ENCODE measurements around the gene ZNF646. TPM values are rescaled to one million over a fixed set of nuclear protein-coding genes. Genes with fewer than 3 reads are reported as not detected.

The ZNF646 gene
- total RNA-seq, 2 donors from 2014 or later = 23.0 to 24.1 TPM

DNA sequence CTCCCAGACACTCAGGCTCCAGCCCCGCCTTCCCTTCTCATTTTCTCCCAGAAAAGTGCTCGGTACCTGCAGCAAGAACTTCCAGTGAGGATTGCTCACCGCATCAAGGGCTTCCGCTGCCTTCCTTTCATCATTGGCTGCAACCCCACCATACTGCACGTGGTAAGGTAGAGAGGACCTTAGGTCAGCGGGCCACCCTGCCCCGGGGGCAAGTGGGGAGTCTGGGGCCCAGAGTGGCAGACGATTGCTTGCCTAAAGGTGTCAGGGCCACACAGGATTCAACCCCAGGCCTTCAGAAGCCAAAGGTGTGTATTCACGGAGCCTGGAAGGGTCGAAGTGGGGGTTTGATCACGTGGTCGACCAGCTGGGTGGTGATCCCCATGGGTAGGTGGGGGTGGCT, 35.4 kb downstream of the ZNF646 start:
- Mint-ChIP-seq H3K27ac (peak overlapping the region; percentile 10), H3K4me3 (peak overlapping the region; percentile 66 to 82), H3K27me3 (ENCODE audit: low read depth) (no peaks in the 10 kb centered on the region), H3K36me3 (ENCODE audit: insufficient read depth in 2 of 2) (no peaks in the 10 kb centered on the region), H3K4me1 (ENCODE audit: low read depth) (peaks cover 38% of the 10 kb centered on the region), H3K9me3 (no peaks in the 10 kb centered on the region)
- DNase-seq = no peak
- ATAC-seq (replicated peaks in 1 of 2) = no peak

DNA sequence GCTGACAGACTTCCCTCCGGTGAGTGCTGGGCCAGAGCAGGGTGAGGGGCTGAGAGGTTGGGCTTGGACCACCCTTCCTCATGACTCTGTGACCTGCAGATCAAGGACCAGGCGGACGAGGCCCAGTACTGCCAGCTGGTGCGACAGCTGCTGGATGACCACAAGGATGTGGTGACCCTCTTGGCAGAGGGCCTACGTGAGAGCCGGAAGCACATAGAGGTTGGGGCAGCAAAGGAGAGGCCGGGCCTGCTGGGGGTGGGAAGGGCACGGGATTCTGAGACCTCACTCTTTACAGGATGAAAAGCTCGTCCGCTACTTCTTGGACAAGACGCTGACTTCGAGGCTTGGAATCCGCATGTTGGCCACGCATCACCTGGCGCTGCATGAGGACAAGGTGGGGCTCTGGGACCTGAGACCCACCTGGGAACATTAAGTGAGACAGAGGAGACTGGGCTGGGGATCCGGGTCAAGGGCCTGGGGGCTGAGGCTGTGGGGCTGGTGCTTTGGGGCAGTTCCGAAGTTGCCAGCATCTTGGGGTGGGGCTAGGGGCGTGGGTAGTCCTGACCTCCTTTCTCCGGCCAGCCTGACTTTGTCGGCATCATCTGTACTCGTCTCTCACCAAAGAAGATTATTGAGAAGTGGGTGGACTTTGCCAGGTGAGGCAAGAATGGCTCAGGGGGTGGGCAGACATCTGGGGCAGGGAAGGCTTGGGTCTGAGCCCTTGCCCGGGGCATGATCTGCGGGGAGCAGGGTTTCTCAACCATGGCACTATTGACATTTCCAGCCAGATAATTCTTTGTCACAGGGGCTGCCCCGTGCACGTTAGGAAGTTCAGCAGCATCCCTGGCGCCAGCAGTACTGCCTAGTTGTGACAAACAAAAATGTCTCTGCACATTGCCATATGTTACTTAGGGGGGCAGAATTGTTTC, 36.1 kb downstream of the ZNF646 start:
- peak overlapping the region in 1 of 2 donors; percentile 82 for H3K4me3 Mint-ChIP-seq
- peaks cover 0 to 1% of the 10 kb centered on the region in 2 donors for H3K36me3 Mint-ChIP-seq (ENCODE audit: insufficient read depth in 2 of 2)
- no peaks in the 10 kb centered on the region for H3K9me3 Mint-ChIP-seq
- no peak for ATAC-seq (replicated peaks in 1 of 2)
- DNase-seq = no peak
- no peak overlapping the region for H3K27ac Mint-ChIP-seq
- no peaks in the 10 kb centered on the region for H3K27me3 Mint-ChIP-seq (ENCODE audit: low read depth)
- H3K4me1 Mint-ChIP-seq (ENCODE audit: low read depth) = peaks cover 42% of the 10 kb centered on the region

DNA sequence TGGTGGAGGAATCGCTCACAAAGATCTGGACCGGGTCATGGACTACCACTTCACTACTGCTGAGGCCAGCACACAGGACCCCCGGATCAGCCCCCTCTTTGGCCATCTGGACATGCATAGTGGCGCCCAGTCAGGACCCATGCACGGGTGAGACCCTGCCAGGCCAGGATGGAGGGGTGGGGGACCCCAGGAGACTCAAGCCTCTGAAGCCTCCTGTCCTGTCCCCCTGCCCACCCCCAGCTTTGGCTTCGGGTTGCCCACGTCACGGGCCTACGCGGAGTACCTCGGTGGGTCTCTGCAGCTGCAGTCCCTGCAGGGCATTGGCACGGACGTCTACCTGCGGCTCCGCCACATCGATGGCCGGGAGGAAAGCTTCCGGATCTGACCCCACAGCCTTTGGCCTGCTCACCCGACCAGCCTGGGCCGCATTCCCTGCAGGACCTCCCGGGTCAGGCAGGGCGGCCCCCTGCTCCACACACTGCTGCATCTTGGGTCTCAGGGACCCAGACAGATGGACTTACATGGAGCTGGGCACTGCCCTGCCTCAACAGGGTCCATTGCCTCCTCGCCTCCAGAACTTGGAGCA, 37.8 kb downstream of the ZNF646 start:
- no peak overlapping the region for H3K27ac Mint-ChIP-seq
- H3K4me3 Mint-ChIP-seq = no peak overlapping the region
- DNase-seq (no peak), ATAC-seq (replicated peaks in 1 of 2) (no peak)
- peaks cover 0 to 1% of the 10 kb centered on the region in 2 donors for H3K36me3 Mint-ChIP-seq (ENCODE audit: insufficient read depth in 2 of 2)
- H3K9me3 Mint-ChIP-seq = no peaks in the 10 kb centered on the region
- no peaks in the 10 kb centered on the region for H3K27me3 Mint-ChIP-seq (ENCODE audit: low read depth)
- H3K4me1 Mint-ChIP-seq (ENCODE audit: low read depth) = peaks cover 37% of the 10 kb centered on the region

DNA sequence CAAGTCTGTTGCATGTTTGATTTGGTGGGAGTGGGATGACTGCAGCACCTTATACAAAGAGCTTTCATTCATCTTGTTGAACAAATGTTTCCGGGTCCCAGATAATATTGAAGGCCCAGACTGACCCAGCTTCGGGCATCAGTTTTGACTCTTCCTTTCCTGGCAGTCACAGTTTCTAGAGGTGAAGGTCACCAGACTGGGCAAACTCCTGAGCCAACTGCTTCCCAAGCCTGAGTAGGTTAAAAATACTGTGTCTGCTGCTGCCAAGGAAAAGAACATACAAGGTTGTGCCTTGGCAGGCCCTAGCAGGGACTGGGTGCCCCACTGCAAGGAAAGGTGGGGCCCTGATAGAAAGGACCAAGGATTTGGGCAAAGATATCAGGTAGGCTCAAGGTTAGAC, 38.5 kb downstream of the ZNF646 start:
- H3K36me3 Mint-ChIP-seq (ENCODE audit: insufficient read depth in 2 of 2) = peaks cover 0 to 1% of the 10 kb centered on the region in 2 donors
- no peaks in the 10 kb centered on the region for H3K27me3 Mint-ChIP-seq (ENCODE audit: low read depth)
- peaks cover 29% of the 10 kb centered on the region for H3K4me1 Mint-ChIP-seq (ENCODE audit: low read depth)
- H3K9me3 Mint-ChIP-seq = no peaks in the 10 kb centered on the region
- no peak for ATAC-seq (replicated peaks in 1 of 2)
- DNase-seq = no peak
- H3K27ac Mint-ChIP-seq = peak overlapping the region; percentile 27
- H3K4me3 Mint-ChIP-seq = no peak overlapping the region

DNA sequence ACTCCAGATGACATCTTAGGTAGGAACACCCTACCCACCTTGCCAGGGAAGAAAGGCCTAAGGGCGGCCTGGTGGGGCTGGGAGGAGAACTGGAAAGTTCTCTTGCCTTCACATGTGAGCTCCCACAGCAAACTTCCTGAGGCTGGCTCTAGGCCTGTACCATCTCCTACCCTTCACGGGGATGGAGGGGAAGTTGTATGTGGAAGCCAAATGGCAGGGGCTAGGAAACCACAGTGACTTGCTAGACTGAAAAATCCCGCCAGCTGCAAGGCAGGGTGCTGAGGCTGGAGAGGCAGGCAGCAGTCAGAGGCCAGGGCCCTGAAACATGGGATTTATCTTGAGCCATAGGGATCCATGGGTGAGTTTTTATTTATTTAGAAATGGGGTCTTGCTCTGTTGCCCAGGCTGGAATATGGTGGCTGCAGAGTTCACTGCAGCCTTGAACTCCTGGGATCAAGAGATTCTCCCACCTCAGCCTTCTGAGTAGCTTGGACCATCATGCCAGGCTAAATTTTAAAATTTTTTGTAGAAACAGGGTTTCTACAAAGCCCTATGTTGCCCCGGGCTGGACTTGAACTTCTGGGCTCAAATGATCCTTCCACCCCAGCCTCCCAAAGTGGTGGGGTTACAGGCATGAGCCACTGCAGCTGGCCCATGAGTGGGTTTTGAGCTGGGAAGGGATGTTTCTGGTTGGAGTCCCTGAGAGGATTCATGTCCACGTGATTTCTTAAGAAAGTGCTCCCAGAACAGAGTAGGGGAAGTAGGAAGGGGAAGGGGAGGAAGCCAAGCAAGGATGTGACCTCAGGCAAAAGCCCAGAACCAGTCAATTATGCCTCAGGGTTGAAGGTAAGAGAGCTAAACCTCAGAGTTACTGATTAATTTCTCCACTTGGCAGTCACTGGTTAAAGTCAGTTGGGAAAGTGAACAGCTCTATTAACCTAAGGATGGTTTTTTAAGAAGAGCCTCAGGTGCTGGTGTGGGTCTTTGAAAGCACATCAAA, 39.2 kb downstream of the ZNF646 start:
- ATAC-seq (replicated peaks in 1 of 2) (no peak), DNase-seq (no peak)
- H3K4me1 Mint-ChIP-seq (ENCODE audit: low read depth) = peaks cover 32% of the 10 kb centered on the region
- H3K27me3 Mint-ChIP-seq (ENCODE audit: low read depth) = no peaks in the 10 kb centered on the region
- H3K9me3 Mint-ChIP-seq = no peaks in the 10 kb centered on the region
- H3K36me3 Mint-ChIP-seq (ENCODE audit: insufficient read depth in 2 of 2) = peaks cover 0 to 1% of the 10 kb centered on the region in 2 donors
- H3K27ac Mint-ChIP-seq = no peak overlapping the region
- H3K4me3 Mint-ChIP-seq = no peak overlapping the region

DNA sequence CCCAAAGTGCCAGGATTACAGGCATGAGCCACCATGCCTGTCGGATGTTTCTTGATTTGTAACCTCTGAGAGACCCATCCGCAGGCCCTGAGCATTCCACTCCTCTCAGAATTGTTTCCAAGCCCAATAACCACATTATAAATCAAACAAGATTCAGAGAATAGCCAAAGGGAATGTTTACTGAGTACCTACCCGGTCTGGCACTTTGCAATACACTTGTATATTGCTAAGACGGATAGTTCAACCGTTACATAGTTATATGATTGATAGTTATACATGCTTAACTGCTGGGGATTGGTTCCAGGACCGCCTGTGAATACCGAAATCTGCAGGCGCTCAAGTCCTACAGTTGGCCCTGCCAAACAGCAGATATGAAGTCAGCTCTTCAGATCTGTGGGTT, 40.2 kb downstream of the ZNF646 start:
- peaks cover 0 to 5% of the 10 kb centered on the region in 2 donors for H3K36me3 Mint-ChIP-seq (ENCODE audit: insufficient read depth in 2 of 2)
- no peak for ATAC-seq (replicated peaks in 1 of 2)
- no peak for DNase-seq
- H3K9me3 Mint-ChIP-seq = no peaks in the 10 kb centered on the region
- H3K4me3 Mint-ChIP-seq = no peak overlapping the region
- peaks cover 40% of the 10 kb centered on the region for H3K4me1 Mint-ChIP-seq (ENCODE audit: low read depth)
- peak overlapping the region; percentile 62 for H3K27ac Mint-ChIP-seq
- H3K27me3 Mint-ChIP-seq (ENCODE audit: low read depth) = no peaks in the 10 kb centered on the region

DNA sequence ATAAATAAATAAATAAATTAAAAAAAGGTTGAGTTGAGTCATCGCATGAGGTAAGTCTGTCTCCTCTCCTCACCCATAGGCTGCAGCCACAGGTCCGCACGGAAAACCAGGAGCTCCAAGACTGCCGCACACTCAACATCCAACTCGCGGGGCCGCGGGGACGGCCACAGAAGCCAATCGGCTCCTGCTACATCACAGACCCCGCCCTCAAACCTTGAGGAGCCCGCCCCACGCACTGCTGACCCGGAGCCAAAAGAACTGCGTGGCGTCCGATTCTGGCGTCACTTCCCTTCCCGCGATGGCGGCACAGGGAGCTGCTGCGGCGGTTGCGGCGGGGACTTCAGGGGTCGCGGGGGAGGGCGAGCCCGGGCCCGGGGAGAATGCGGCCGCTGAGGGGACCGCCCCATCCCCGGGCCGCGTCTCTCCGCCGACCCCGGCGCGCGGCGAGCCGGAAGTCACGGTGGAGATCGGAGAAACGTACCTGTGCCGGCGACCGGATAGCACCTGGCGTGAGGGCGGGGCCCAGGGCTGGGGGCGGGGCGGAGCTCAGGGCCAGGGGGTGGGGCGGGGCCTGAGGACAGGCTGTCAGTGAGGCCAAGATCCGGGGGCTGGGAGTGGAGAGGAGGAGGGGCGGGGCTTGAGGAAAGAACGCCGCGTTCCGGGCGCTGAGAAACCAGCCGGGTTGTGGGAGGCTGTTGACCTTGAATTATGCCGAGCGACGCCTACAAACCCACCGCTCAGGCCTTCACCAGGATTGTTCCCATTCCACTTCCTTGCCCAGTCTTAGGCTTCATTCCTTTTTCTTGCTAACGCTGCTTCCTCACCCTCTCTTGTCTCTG, 43.4 kb downstream of the ZNF646 start, which contains the start of gene KAT8:
TSS of gene KAT8 (plus strand) at position 281 of the 839 bp plus-strand sequence. CDS start at position 299, 18 bp downstream.
- Mint-ChIP-seq H3K27ac (peak within 1 kb of the TSS; percentile 71), H3K36me3 (ENCODE audit: insufficient read depth in 2 of 2) (peaks cover 4 to 18% of the 10 kb centered on the region in 2 donors), H3K9me3 (no peaks in the 10 kb centered on the region), H3K4me1 (ENCODE audit: low read depth) (peaks cover 38% of the 10 kb centered on the region), H3K27me3 (ENCODE audit: low read depth) (no peaks in the 10 kb centered on the region), H3K4me3 (peak within 1 kb of the TSS; percentile 82)
- peak; percentile 97 to 99 for DNase-seq
- peak; percentile 94 to 95 for ATAC-seq (replicated peaks in 1 of 2)

DNA sequence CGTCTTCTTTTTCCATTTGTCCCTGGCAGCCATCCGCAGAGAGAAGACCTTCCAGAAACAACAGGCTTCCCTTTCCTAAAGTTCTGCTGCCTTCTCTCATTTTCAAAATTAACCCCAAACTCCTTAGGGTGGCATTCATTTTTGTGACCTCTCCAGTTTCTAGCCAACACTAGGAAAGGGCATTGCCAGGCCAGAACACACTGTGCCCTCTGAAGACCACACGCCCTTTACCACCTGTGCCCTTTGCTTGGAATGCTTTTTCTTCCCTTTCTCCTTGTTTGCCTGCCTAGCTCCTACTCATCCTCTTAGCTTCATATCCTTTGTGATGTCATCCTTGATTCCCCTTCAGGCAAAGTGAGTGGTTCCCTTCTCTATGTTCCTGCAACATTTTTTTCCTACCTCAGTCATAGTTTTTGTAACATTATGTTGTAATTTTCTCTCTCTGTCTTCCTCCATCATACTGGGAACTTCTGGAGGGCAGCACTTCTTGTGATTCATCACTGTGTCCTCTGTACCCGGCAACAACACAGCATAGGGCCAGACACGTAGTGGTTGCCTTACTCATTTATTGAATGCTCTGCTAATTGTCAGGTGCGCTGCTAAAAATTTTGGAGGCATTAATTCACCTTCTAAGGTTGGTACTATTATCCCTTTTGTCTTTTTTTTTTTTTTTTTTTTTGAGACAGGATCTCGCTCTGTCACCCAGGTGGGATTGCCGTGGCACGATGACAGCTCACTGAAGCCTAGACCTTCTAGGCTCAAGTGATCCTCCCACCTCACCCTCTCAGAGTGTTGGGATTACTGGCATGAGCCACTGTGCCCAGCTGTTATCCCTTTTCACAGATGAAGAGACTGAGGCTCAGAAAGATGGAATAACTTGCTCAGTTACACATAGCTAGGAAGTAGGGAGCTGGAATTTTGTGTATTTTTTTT, 44.3 kb downstream of the ZNF646 start:
- no peak for DNase-seq
- peak overlapping the region; percentile 71 for H3K27ac Mint-ChIP-seq
- H3K9me3 Mint-ChIP-seq = no peaks in the 10 kb centered on the region
- H3K4me3 Mint-ChIP-seq = peak overlapping the region; percentile 82
- ATAC-seq (replicated peaks in 1 of 2) = no peak
- no peaks in the 10 kb centered on the region for H3K27me3 Mint-ChIP-seq (ENCODE audit: low read depth)
- H3K36me3 Mint-ChIP-seq (ENCODE audit: insufficient read depth in 2 of 2) = peaks cover 4 to 18% of the 10 kb centered on the region in 2 donors
- H3K4me1 Mint-ChIP-seq (ENCODE audit: low read depth) = peaks cover 36% of the 10 kb centered on the region

DNA sequence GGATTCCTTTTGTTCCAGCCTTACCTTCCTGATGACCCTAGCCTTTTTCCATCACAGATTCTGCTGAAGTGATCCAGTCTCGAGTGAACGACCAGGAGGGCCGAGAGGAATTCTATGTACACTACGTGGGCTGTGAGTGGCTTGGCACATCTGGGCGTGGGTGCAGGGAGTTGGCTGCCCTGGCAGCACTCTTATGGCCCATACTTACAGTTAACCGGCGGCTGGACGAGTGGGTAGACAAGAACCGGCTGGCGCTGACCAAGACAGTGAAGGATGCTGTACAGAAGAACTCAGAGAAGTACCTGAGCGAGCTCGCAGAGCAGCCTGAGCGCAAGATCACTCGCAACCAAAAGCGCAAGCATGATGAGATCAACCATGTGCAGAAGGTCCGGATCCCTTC, 45.9 kb downstream of the ZNF646 start:
- Mint-ChIP-seq H3K36me3 (ENCODE audit: insufficient read depth in 2 of 2) (peaks cover 4 to 17% of the 10 kb centered on the region in 2 donors), H3K27ac (no peak overlapping the region), H3K27me3 (ENCODE audit: low read depth) (no peaks in the 10 kb centered on the region), H3K4me3 (no peak overlapping the region), H3K4me1 (ENCODE audit: low read depth) (peaks cover 23% of the 10 kb centered on the region), H3K9me3 (no peaks in the 10 kb centered on the region)
- ATAC-seq (replicated peaks in 1 of 2) (no peak), DNase-seq (no peak)

DNA sequence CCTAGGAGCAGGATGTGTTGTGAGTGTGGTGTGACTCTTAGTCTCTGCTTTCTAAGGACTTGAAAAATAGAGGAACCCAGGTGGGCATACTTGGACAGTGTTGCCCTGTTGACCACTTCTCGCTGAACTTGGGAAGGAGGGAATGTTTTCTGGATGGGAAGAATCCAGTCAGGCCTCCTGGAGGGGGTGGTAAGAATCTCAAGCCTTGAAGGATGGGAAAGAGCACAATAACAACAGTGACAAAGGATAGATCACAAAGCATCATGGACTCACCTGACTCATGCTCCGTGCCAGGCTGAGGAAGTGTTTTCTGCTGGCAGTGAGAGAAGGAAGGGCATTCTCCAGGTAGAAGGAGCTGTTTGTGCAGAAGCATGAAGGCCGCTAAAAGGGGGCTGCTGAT, 51.6 kb downstream of the ZNF646 start:
- Mint-ChIP-seq H3K36me3 (ENCODE audit: insufficient read depth in 2 of 2) (peaks cover under 1 to 6% of the 10 kb centered on the region in 2 donors), H3K27ac (no peak overlapping the region), H3K9me3 (no peaks in the 10 kb centered on the region), H3K27me3 (ENCODE audit: low read depth) (no peaks in the 10 kb centered on the region), H3K4me1 (ENCODE audit: low read depth) (no peaks in the 10 kb centered on the region), H3K4me3 (no peak overlapping the region)
- DNase-seq (no peak), ATAC-seq (replicated peaks in 1 of 2) (no peak)

DNA sequence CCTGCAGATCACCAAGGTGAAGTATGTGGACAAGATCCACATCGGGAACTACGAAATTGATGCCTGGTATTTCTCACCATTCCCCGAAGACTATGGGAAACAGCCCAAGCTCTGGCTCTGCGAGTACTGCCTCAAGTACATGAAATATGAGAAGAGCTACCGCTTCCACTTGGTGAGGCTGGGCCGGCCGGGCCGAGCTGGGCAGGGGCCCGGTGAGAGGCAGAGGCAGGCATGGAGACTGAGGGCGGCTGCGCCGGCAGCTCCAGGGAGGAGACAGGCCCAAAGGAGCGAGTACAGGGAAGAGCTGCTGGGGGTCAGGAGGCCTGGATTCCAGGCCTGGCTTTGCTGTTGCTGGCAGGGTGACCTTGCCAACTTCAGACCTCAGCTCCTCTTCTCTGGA, 53.0 kb downstream of the ZNF646 start:
- H3K4me3 Mint-ChIP-seq = no peak overlapping the region
- H3K9me3 Mint-ChIP-seq = no peaks in the 10 kb centered on the region
- no peaks in the 10 kb centered on the region for H3K27me3 Mint-ChIP-seq (ENCODE audit: low read depth)
- ATAC-seq (replicated peaks in 1 of 2) = no peak
- H3K4me1 Mint-ChIP-seq (ENCODE audit: low read depth) = no peaks in the 10 kb centered on the region
- DNase-seq = no peak
- H3K27ac Mint-ChIP-seq = no peak overlapping the region
- H3K36me3 Mint-ChIP-seq (ENCODE audit: insufficient read depth in 2 of 2) = peaks cover 0 to 4% of the 10 kb centered on the region in 2 donors

Data from activated T-cell treated with anti-CD3 and anti-CD28 coated beads, Interleukin-2, amount 50 U/mL, for 72 hours (primary cell).